Stimulated activated naive CD4-positive, alpha-beta T cell (primary cell): ENCODE results near the gene UBE3C.
"Not testable (repeated sequence)": the region's sequence is repeated elsewhere in the genome, so short reads cannot be mapped to it uniquely, and the experiment has no call there.

Experiments
- DNase-seq, 6 experiments: peaks; one replicate each; lab custom pipeline; 2025; lab: John Stamatoyannopoulos, UW

UBE3C gene

GRCh38 chr7:157235357-157236333 is 96.9 kb downstream of the UBE3C start:
- DNase-seq: no peak

- DNase-seq: no peak
Observed at GRCh38 chr7:157238087-157238486, 99.4 kb downstream of the UBE3C start.

- no peak for DNase-seq
Observed at GRCh38 chr7:157239571-157240270, 101.0 kb downstream of the UBE3C start.

GRCh38 chr7:157241631-157242030 is 102.9 kb downstream of the UBE3C start:
- DNase-seq: no peak

GRCh38 chr7:157244516-157245294 is 106.0 kb downstream of the UBE3C start:
- no peak for DNase-seq

GRCh38 chr7:157246052-157246451 is 107.3 kb downstream of the UBE3C start:
- no peak for DNase-seq

GRCh38 chr7:157248659-157249058 is 109.9 kb downstream of the UBE3C start:
- DNase-seq: no peak

GRCh38 chr7:157250605-157251228 is 112.0 kb downstream of the UBE3C start:
- DNase-seq: peak in 4 of 6 experiments; percentile 4 to 51 (median 36)

GRCh38 chr7:157251817-157252216 is 113.1 kb downstream of the UBE3C start:
- DNase-seq: not testable (repeated sequence)

GRCh38 chr7:157253850-157254249 is 115.1 kb downstream of the UBE3C start:
- DNase-seq: no peak

- DNase-seq: not testable (repeated sequence)
Observed at GRCh38 chr7:157254781-157255180, 116.1 kb downstream of the UBE3C start.

GRCh38 chr7:157255201-157255606 is 116.5 kb downstream of the UBE3C start:
- DNase-seq: no peak

- DNase-seq: no peak
Observed at GRCh38 chr7:157263156-157263555, 124.4 kb downstream of the UBE3C start.

- DNase-seq: no peak
Observed at GRCh38 chr7:157265051-157265450, 126.3 kb downstream of the UBE3C start.

GRCh38 chr7:157266272-157266671 is 127.5 kb downstream of the UBE3C start:
- no peak for DNase-seq

- no peak for DNase-seq
Observed at GRCh38 chr7:157267516-157267915, 128.8 kb downstream of the UBE3C start.

- DNase-seq: no peak
Observed at GRCh38 chr7:157267956-157268355, 129.2 kb downstream of the UBE3C start.

GRCh38 chr7:157268540-157268939 is 129.8 kb downstream of the UBE3C start:
- no peak for DNase-seq

- no peak for DNase-seq
Observed at GRCh38 chr7:157269341-157270059, 130.8 kb downstream of the UBE3C start.

GRCh38 chr7:157270060-157270444 is 131.3 kb downstream of the UBE3C start:
- no peak for DNase-seq
